ENCODE data around the gene GRIK5. TPM values are rescaled to one million over a fixed set of nuclear protein-coding genes. Genes with fewer than 3 reads are reported as not detected.

Gene GRIK5
- total RNA-seq, 1 experiment from 2014 or later = 43.1 TPM

GRCh38 chr19:41974652-41975051 is 95.4 kb downstream of the GRIK5 start:
- Histone ChIP-seq H3K27ac (ENCODE audit: insufficient read length, low read depth, low read length) (no peak overlapping the region), H4K91ac (ENCODE audit: insufficient read length, low read depth, low read length) (no peak overlapping the region), H3K9me3 (ENCODE audit: control insufficient read depth, low read depth, low read length) (no peaks in the 10 kb centered on the region), H2BK120ac (ENCODE audit: low read depth, low read length, poor library complexity, severe bottlenecking) (no peak overlapping the region), H3K79me1 (ENCODE audit: insufficient read depth, low read depth, low read length, poor library complexity, severe bottlenecking) (no peaks in the 10 kb centered on the region), H3K4ac (ENCODE audit: low read depth, low read length) (no peak overlapping the region), H2BK20ac (ENCODE audit: low read depth, low read length, poor library complexity, severe bottlenecking) (no peak overlapping the region), H3K23ac (ENCODE audit: insufficient read length, low read depth, low read length) (no peak overlapping the region), H3K14ac (ENCODE audit: insufficient read depth, low read length) (no peak overlapping the region), H3K4me2 (ENCODE audit: insufficient read depth, insufficient read length, low read length) (no peak overlapping the region), H2BK15ac (ENCODE audit: low read depth, low read length) (no peak overlapping the region), H4K5ac (ENCODE audit: insufficient read length, low read depth, low read length) (no peak overlapping the region), H3K4me1 (ENCODE audit: insufficient read depth, low read length) (no peaks in the 10 kb centered on the region), H3T11ph (ENCODE audit: low read length) (no peak overlapping the region), H2BK5ac (ENCODE audit: insufficient read length, low read length) (no peak overlapping the region), H3K27me3 (ENCODE audit: insufficient read depth, low read length) (no peaks in the 10 kb centered on the region), H4K20me1 (ENCODE audit: control insufficient read depth, insufficient read depth, insufficient read length) (no peaks in the 10 kb centered on the region), H3K56ac (ENCODE audit: insufficient read length, low read depth, low read length) (no peak overlapping the region), H3K9ac (ENCODE audit: extremely low read depth, insufficient read length, low read length) (no peak overlapping the region), H3K18ac (ENCODE audit: insufficient read length, low read depth, low read length) (no peak overlapping the region), H3K23me2 (ENCODE audit: insufficient read length, low read depth, low read length, poor library complexity, severe bottlenecking) (no peaks in the 10 kb centered on the region), H2AK5ac (ENCODE audit: insufficient read length, low read length) (no peak overlapping the region), H3K79me2 (ENCODE audit: insufficient read depth, low read length) (no peaks in the 10 kb centered on the region), H4K8ac (replicated peaks; ENCODE audit: insufficient read length, low read depth, low read length) (no peak overlapping the region), H2BK12ac (ENCODE audit: insufficient read length, low read depth, low read length) (no peak overlapping the region), H2AFZ (ENCODE audit: low read length) (no peak overlapping the region)
- H3K27ac Mint-ChIP-seq = no peak overlapping the region
- no peak overlapping the region for H3K4me3 Mint-ChIP-seq
- H3K4me1 Mint-ChIP-seq = no peaks in the 10 kb centered on the region
- peaks cover 2 to 10% (median 6%) of the 10 kb centered on the region in 3 experiments; a peak in 5 of 7 replicates for H3K36me3 Mint-ChIP-seq (ENCODE audit: insufficient read depth in 1 of 3, low read depth in 3 of 3)
- H3K27me3 Mint-ChIP-seq (ENCODE audit: low read depth) = no peaks in the 10 kb centered on the region; the same call in none of the 2 replicates
- WGBS (ENCODE audit: extremely low coverage, insufficient read length, low lambda C conversion rate) = no CpG with 5 or more reads among the region's 8 CpGs
- TF ChIP-seq CTCF (conservative IDR thresholded peaks at IDR 0.05) = no peak
- no peaks in the 10 kb centered on the region for H3K9me3 Mint-ChIP-seq
- DNase-seq = no peak

All from H9 (cell line).